IPS-NIHi7 (cell line): Measurements from ENCODE around the gene TMCC2.
A peak's percentile ranks its signal among the peaks of the same experiment; 100 is the strongest.
"Not testable (repeated sequence)": the region's sequence is repeated elsewhere in the genome, so short reads cannot be mapped to it uniquely, and the experiment has no call there.

Source experiments
- DNase-seq: peaks from one replicate; pipeline ENCODE4 v3.0.0; 2012; ENCODE audit warnings: mixed read lengths; ENCODE audit errors: extremely low spot score

TMCC2 gene

DNA sequence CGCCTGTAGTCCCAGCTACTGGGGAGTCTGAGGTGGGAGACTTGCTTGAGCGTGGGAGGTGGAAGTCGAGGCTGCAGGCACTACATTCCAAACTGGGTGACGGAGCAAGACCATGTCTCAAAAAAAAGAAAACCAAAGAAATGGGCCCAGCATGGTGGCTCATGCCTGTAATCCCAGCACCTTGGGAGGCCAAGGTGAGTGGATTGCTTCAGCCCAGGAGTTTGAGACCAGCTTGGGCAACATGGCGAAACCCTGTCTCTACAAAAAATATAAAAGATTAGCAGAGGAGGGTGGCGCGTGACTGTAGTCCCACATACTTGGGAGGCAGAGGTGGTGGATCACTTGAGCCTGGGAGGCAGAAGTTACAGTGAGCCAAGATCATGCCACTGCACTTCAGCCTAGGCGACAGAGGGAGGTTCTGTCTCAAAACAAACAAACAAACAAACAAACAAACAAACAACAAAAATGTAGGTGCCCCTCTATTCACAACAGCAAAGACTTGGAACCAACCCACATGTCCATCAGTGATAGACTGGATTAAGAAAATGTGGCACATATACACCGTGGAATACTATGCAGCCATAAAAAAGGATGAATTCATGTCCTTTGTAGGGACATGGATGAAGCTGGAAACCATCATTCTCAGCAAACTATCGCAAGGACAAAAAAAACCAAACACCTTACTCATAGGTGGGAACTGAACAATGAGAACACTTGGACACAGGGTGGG lies 53.1 kb downstream of the TMCC2 start:
- not testable (repeated sequence) for DNase-seq

DNA sequence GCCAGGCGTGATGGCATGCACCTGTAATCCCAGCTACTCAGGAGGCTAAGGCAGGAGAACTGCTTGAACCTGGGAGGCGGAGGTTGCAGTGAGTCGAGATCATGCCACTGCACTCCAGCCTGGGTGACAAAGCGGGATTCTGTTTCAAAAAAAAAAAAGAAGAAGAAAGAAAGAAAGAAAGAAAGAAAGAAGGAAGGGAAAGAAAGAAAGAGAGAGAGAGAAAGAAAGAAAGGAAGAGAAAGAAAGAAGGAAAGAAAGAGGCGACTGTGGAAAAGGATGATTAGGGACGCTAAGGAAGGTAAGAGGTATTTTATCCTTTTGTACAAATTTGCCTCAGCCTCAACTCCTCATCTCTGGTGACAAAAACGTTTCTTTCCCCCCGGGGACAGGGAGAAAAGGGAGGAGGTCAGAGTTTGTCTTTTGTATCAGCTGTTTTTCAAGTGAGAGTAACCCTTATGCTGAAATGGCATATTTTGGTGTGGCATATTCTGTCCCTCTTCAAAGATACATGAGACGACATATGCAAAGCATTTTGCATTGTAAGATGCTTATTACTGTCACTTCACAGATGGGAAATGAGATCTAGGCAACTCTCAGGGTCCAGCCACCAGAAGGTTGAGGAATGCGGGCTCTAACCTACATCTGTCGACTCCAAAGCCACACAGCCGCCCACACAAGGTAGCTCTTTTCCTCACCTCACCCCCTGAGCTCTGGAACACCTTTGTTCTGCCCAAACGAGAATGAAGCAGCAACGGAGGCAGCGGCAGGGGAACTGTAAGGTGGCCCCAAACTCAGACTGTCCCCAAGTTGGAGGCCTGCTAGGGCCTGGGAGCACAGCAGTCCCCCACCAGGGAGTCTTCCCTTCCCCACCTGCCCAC lies 55.8 kb downstream of the TMCC2 start:
- DNase-seq = no peak

DNA sequence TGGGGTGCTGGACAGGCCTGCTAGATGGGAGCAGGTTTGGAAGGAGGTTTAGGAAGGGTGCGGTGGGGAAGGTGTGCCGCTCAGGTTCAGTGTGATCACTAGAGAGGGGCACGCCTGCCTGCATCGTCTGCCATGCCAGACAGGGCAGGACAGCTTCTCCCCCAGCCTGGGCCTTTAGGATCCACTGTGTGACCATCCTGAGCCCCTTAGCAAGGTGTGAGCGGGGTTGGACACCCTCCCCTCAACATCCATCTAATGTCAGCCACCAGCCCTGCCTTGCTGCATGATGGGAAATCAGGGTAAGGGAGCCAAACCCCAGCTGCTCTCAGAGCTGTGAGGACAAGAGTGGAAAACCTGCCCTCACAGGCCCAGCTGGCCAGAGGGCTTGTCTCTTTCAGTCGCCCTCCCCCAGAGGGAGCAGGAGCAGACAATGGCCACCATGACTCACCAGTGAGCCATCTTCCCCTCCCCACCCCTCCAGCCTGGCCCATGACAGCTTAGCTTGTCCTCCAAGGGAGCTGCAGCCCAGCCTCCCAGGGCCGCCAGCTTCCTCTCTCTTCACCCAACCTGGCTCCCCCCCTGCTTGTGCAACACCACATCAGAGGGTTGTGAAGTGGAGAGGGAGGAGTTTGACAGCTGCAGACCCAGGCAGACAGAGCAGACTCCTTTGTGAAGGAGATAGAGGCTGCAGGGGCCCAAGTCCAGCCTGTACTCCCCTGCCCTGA lies 56.8 kb downstream of the TMCC2 start:
- DNase-seq = peak; percentile 92

DNA sequence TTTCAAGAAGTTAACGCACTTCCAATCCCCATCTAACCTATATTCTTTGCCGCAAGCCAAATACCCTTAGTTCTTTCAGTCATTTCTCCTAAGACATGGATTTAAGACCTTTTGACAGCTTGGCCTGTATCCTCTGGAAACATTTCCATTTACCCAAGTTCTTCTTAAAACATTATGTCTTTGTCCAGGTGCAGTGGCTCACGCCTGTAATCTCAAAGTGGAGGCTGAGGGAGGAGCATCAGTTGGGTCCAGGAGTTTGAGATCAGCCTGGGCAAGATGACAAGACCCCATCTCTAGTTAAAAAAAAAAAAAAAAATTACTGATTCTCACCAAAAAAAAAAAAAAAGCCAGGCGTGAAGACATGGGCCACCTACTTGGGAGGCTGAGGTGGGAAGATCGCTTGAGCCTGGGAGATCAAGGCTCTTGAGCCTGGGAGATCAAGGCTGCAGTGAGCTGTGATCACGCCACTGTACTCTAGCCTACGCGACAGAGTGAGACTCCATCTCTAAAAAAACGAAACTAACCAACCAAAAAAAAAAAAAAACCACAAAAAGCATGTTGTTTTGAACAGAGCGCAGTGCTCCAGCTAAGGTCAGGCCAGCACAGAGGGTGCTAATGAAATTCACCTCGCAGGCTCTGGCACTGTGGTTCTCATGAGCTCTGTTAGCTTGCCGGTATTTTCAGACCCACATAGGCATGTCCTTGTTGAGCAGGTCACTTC lies 57.8 kb downstream of the TMCC2 start:
- no peak for DNase-seq

DNA sequence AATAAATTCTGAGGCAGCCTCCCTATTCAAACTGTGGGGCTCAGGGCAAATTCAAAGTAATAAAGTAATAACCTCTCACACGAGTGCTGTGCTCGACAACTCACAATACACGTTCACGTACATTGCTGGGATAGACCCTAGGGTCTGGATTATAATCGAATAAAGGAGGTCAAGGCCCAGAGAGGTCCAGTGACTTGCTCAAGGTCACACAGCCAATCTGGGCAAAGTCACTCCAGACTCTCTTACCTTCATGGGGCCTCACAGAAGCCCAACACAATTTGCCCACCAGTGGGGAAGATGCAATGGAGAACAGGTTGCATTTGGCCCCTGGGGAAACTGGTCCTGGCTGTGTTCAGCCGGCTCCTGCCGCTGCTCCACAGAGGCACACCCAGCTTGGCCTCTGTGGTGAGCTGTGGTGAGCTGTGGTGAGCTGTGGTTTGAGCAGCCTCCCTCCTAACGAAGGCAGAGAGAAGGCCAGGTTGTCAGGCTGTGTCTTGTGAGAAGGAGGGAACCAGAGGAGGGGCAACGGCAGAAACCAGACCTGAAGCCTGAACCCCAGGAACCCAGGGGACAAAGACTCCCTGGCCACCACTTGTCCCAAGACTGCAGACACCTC lies 58.7 kb downstream of the TMCC2 start:
- no peak for DNase-seq

DNA sequence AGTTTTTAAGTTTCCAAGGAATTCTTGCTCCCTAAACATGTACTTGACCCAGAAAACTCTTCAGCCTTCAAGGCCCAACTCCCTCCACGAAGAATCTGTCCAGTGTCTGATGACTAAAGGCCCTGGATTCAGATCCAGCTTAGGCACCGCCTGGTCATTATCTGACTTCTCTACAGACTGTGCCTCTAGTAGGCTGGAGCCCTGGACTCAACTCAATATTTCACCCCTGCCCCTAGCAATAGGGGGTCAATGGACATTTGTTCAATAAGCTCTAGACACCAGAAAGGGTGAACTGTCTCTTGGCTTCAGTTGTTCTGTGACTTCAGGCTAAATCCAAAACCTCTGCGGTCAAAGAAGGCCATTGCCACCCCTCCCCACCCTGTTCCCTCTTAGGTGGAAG lies 59.3 kb downstream of the TMCC2 start:
- no peak for DNase-seq

DNA sequence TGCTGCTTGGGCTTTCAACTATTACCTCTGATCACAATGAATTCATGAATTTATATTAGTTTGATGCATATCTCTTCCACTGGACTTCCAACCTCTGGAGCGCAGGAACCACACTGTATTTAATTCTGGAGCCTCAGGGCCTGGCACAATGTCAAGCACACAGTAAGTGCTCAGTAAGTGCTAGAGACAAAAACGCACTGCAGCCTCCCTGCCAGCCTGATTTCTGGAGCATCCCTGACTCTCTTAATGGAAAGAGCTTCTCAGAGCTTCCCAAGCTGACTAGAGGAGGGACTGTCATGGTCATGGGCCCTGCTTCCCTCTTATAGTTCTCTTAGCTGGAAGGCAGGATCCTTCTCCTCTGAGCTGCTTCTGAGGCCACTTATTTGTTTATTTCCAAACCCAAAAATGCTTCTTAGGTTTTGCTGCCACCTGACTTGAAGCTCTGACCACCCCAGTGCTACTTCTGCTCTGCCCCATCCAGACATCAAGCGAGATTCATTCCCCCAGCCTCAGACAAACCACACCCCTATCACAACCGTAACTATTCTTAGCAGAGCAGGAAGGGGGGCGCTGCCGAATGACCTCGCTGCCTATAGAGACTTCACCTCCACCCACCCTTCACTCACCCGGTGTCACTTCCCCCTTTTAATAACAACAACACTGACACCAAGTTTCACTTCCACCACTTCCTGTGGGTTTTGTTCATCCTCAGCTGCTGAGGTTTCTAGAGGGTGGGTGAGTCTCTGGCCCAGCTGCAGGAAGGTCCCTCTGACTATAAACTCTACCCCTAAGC lies 60.2 kb downstream of the TMCC2 start:
- no peak for DNase-seq

DNA sequence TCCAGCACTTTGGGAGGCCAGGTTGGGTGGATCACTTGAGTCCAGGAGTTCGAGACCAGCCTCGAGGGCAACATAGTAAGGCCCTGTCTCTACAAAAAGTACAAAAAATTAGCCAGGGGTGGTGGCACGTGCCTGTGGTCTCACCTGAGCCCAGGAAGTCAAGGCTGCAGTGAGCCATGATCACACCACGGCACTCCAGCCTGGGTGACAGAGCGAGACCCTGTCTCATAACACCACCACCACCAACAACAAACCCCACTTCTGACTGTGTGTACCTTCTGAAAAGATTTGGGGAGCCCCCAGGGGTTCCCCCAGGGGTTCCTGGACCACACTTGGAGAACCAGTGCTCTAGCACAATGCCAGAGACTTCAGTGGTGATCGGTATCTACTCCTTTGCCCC lies 63.9 kb downstream of the TMCC2 start:
- no peak for DNase-seq

DNA sequence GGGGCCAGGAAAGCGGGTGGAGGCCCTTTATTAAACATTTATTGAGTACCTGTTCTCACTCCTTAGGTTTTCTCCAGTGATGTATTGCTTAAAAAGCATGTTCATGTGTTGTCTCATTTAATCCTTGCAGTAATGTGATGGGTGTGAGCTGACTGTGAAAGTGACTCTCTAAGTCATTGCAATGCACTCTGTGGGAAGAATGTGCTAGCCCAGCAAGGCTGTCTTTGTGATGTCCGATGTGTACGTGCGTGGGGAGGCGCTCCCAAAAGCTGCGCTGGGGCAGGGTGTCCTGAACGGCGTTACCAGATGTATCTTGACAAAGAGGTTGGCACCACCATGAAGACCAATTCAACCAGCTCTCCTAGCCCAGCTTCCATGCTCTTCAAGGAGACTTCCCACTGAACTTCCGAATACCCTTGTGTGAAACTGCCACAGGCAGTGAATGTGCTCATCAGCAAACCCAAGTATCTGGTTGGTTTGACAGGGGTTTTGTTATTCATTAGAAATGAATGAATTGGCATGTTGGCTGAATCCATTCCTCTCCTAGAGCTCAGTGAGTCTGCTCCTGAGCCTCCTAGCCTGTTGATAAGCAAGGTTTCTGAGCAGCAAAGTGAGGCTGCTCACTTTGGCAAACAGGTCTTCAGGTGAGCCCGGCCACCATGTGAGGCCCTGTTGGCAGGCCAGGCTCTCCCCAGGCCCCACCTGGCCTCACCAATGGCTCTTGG lies 65.8 kb downstream of the TMCC2 start:
- DNase-seq = no peak

DNA sequence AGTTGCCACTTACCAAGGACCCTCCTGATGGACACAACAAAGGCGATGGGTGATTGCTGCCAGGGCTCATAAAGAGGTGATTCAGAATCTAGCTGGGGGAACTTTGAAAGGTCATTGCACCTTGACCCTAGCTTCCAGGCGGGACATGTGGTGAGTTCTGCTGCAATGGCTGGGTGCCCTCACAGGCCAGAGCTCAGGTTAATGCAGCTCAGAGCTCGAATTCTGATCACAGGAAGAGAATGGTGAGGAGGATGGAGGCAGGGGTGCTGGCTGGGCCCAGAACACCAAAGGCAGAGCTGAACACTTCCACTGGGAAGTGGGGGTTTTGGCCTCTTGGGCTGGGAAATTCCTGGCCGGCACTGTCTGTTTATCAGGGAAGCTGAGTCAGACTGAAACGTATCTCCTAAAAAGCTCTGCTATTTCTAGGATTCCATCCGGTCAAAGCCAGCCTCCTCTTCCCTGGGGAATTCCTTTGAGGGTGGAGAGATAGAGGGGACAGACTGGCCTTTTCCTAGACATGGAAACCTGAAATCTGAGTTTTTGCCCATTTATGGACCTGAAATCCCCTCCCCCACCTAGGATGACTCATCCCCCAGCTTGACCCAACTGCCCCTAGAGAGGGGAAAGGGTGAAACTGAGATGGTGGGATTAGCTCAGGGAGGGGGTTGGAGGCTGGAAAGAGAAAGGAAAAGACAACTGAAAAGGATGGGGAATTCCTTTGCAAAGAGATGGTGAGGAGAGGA lies 66.6 kb downstream of the TMCC2 start:
- peak; percentile 71 for DNase-seq

DNA sequence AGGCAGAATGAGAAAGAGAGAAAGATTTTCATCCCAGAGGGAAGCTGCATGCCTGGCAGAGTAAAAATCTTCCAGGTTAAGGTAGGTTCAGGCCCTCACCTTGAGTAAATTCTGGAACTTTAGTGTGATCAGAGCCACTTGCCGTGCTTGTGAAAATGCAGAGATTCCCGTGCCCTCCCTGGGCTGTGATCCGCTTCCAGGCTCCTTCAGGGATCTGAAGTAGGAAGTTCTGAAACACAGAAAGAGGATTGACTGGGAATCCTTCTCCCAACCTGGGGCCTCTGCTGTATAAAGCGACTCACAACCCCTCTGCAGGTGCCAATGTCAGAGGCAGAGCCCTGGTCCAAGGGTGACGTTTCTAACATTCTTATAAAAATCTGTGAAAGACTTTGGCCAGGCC lies 67.2 kb downstream of the TMCC2 start:
- DNase-seq = no peak

DNA sequence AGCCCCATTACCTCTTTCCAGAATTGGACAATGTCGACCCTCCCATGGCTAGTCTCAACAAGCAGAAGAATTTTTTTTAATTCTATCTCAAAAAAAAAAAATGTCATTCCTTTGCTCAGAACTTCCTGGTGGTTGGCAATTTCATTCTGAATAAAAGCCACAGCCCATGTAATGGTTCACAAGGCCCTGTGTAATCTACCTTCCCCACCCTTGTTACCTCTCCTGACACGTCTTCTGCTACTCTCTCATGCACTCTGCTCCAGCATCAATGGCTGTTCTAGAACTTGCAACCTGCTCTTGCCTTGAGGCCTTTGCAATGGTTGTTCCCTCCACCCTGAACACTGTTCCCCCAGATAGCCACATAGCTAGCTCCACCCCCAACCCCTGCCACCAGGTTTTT lies 68.4 kb downstream of the TMCC2 start:
- DNase-seq = no peak

DNA sequence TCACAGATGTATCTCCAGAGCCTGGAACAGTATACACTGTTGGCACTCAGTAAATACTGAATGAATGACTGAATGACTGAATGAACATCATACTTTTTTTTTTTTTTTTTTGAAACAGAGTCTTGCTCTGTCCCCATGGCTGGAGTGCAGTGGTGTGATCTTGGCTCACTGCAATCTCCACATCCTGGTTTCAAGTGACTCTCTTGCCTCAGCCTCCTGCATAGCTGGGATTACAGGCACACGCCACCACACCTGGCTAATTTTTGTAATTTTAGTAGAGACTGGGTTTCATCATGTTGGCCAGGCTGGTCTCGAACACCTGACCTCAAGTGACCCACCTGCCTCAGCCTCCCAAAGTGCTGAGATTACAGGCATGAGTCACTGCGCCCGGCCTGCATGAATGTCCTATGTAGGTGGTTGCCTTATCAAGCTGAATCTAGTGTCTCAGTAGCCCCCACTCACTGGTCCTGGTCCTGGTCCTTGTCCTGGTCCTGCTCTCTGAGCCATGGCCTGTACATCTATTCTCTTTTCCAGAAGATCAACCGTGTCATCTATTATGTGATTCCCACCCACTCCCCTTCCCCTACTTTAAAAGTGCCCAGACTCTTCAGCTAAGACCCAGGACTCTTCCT lies 69.9 kb downstream of the TMCC2 start:
- DNase-seq = not testable (repeated sequence)

DNA sequence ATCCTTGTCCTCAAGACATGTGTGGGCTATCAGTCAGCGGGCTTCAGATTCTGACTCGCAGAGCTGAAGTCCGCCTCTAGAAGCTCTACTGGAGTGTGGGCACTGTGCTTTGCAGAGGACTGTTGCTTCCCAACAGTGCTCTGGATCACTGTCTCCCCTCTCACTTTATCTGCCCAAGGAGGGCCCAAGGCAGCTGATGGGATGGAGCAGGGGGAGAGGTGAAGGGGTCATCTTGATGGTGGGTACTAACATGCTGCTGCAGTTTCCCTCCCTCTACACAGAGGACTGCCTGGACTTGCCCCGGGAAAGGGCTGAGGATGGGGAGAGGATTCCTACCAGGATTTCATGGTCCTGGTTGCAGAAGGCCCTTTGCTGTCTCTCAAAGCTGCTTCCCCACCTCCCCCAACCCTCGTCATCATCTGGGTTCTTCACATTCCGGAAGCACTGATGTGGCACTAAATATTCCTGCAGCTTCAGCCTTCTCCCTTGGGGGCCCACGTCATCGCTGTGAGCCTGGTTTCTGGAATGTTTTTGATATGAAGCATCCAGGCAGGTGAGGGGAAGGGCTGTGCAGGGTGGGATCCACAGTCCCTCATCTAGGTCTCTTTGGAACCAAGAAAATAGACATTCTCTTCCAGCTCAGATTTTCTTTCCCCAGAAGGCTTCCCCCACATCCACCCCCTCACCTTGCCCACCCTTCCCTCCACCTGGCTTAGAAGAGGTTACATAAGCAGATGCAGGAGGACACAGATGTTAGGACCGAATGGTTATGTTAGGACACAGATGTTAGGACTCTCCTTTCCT lies 70.6 kb downstream of the TMCC2 start:
- DNase-seq = no peak

DNA sequence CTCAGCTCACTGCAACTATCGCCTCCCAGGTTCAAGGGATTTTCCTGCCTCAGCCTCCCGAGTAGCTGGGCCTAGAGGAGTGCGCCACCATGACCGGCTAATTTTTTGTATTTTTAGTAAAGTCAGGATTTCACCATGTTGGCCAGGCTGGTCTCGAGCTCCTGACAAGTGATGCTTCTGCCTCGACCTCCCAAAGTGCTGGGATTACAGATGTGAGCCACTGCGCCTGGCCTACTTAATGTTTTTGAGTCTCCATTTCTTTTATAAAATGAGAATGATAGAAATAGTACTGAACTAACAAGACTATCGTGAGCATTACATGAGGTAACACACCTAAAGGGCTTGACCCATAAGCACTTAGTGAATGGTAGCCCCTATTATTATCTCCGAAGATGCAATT lies 72.4 kb downstream of the TMCC2 start:
- DNase-seq = no peak

DNA sequence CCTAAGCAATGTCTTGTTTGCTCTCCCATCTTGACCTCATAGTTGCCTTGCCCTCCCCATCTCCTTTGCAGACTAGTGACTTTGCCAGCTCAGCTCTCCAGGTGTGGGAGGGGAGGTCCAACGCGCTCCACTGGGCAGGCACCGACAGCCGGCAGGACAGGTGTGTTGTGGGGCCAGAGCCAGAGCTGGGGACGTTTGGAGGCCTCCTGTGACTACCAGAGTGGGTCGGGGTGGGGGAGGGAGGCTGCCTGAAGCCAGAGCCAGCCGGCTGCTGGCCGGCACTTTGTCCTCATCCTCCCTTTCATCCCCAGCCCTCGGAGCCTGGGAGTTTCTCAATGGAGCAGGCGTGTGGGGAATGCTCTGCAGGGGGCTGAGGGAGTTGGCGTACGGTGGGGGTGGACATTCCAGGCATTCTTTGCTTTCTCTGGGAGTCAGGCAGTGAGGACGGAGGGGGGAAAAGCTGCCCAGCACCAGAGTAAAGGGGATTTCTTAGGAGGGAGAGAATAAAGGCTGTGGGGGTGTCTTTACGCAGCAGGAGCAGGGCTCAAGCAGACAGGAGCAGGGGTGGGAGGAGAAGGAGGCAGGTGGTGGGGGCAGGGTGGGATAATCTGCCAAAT lies 73.6 kb downstream of the TMCC2 start:
- peak; percentile 86 for DNase-seq

DNA sequence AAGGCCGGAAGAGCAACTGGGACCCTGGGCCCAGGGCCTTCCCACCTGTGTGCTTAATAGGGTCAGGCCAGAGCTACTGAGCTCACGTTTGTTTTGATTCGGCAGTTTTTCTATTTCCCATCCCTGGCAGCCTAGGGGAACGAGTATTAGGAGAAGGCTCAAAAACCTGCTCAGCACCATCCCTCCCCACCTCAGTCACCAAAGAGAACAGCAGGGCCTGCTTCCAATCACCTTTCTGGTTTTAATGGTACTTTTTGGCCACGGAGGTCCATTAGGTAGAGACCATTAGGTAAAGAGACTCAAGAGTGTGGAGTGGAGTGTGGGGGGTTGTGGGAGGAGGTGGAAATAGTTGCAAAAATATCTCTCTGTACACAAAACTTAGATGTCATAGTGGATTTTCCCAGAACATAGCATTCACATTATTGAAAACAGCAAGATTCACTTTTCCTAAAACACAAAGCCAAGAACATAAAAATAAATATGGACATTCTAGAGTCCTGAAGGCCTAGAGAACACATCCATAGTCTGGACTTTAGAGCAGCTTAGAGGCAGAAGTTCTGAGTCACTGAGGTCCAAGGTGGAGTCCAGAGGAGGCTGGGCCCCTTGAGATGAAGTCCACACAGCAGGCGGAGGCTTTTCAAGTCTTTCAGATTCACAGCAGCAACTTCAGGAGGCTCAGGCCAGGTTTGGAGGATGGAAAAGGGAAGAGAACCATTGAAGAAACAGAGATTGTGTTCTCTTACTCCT lies 74.3 kb downstream of the TMCC2 start:
- no peak for DNase-seq
